ENCODE results near the gene ATXN2.
"Not testable (repeated sequence)": the region's sequence is repeated elsewhere in the genome, so short reads cannot be mapped to it uniquely, and the experiment has no call there.

ATXN2 gene

DNA sequence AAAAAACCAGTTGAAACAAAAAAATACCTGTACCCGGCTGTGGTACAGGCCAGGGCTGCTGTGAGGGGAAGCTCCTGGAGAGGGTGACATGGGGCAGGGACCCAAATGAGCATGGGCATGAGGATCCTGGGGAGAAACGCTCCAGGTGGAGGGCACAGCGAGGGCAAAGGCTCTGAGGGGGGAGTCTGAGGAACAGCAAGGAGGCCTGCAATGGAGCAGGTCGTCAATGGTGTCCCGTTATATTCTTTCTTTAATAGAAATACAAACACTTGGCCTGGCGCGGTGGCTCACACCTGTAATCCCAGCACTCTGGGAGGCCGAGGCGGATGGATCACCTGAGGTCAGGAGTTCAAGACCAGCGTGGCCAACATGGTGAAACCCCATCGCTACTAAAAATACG is 1.9 kb upstream of the ATXN2 start:
- not testable (repeated sequence) for DNase-seq (ENCODE audit: low read depth)

DNA sequence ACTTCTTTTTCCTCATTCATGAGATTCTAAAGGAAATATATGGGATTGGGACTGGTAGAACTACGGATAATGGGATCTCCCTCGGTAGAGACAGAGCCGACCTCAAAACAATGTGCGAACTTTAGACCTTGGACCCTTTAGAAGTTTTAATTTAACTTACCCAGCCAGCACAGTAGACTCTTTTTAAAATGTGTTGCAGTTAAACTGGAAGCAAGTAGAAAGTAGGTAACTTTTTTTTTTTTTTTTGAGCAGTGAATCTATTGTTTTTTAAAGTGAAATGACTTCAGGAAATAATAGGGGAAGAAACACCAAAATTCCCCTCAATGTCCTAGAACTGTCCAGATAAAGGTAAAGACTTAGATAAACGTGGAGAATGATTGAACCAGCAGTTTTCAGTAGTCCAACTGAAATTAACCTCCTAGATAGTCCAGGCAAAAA is 1.1 kb upstream of the ATXN2 start:
- no peak for DNase-seq (ENCODE audit: low read depth)

DNA sequence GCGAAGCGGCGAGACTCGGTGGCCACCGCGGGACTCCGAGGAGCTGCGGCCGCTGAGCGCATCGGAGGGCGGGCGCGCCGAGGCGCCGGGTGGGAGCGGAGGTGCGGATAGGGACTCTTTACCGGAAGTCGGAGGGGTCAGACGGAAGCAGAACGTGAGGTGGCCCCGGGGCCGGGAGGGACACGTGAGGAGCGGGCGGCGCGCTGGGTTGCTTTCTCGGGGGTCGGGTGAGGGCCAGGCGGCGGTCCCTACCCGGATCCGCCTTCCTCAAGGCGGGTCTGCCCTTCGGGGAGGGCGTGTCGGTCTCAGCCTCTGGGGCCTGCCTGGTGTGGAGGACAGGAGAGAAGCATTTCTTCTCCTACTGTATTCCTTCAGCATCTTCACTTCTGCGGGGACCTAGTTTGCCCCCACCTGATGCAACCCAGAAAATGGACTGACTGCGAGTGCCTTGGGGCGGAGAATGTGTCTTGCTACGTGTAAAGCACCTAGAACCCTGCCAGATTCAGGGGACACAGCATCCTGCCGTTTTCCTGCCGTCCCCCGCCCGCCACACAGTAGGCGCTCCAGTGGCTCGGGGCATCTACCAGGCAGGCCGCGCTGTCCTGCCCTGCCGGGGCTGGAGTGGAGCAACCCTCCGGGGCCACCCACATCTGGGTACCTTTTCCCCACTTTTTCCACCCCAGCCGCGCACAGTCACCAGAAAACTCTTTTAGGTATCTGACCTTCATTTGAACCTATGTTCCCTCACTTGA is 514 bp upstream of the ATXN2 start:
- DNase-seq (ENCODE audit: low read depth): peak; percentile 86

DNA sequence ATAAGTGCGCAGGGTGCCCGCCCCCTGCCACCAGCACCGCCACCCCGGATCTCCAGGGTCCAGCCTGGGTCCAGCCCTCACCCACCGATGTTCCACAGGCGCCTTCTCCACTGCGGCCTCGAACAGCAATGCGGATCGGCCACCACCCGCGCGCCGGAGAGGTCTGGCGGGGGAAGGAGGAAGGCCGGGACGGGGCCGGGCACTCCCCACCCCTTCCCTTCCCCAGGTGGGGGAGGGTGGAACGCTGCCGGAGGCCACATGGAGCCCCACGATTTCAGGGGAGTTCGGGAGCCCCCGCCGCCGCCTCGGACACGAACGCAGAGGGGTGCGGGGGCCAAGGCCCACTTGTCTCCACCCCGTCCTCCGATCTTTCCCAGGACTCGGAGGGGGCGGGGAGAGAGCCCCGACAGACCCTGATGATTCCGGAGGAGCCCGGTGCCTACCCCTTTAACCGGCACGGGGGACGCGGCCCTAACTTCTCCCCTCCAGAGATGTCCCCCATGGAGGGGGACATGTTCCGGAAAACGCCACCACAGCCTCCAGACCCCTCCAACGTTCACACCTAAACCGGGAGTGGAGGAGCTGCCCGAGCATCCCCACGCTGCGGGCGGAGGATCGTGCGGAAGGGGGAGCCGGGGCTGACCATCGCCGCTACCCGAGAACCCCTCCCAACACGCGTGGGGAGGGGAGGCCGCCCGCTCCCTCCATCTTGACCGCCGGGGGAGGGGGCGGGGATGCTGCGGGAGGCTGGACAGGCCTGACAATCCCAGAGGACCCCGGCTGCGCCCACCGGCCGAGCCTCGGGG is 1.1 kb downstream of the ATXN2 start:
- peak; percentile 9 for DNase-seq (ENCODE audit: low read depth)

DNA sequence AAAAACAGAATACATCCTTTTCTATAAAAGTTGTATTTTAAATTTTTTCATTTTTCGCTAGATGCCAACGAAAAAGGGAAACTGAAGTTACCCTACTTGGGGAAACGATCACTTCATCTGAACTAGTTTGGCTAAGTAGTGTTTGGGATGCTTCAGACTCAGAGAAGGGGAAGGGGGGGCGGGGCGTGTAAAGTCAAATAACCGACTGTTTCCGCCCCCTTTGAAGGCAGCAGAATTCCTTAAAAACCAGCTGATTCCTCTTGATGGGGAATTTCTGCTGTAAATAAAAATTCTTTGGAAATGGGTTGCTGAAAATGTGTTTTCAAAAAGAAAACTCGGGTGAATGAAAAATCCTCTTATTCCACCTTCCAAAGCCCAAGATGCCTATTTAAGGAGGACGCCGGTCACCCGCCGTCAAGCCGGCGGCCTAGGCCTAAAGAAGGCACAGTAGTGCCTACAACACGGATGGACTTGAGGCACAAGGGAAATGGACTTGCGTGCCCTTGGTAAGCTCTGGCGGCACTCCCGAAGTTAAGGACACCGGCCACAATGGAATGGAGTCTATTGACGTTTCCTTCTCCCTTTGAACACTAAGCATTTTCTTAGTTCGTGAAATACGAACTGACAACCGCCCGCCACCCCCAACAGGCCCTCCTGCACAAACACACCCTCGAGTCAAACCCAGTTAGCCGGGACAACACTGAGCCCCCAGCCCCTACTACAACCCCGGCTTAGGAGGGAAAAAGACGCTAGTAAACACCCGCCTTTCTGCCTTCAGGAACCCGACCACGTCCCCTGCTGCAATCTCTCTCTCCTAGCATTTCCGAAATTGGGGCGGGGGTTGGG is 1.9 kb downstream of the ATXN2 start:
- no peak for DNase-seq (ENCODE audit: low read depth)

DNA sequence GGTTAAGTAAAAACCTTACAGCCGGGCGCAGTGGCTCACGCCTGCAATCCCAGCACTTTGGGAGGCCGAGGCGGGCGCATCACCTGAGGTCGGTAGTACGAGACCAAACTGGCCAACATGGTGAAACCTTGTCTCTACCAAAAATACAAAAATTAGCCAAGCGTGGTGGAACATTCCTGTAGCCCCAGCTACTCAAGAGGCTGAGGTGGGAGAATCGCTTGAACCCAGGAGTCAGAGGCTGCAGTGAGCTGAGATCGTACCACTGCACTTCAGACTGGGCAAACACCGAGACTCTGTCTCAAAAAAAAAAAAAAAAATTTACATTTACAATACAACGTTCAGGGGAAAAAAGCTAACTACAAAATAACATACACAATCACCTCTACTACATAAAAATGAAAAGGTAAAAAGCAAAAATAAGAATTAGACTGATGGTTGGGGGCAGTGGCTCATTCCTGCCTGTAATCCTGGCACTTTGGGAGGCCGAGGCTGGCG is 3.7 kb downstream of the ATXN2 start:
- not testable (repeated sequence) for DNase-seq (ENCODE audit: low read depth)

DNA sequence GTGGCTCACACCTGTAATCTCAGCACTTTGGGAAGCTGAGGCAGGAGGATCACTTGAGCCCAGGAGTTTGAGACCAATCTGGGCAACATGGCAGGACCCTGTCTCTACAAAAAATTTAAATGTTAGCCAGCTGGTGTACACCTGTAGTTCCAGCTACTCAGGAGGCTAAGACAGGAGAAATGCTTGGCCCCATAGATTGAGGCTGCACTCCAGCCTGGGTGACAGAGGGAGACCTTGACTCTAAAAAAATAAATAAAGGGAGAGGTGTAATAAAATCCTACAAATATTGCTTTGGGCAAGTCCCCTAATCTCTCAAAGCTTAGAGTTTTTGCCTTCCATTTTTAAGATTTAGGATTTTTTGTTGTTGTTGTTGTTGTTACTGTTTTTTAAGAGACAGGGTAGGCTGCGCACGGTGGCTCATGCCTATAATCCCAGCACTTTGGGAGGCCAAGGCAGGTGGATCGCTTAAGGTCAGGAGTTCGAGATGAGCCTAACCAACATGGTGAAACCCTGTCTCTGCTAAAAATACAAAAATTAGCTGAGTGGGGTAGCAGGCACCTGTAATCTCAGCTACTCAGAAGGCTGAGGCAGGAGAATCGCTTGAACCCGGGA is 7.6 kb downstream of the ATXN2 start:
- DNase-seq (ENCODE audit: low read depth): not testable (repeated sequence)

DNA sequence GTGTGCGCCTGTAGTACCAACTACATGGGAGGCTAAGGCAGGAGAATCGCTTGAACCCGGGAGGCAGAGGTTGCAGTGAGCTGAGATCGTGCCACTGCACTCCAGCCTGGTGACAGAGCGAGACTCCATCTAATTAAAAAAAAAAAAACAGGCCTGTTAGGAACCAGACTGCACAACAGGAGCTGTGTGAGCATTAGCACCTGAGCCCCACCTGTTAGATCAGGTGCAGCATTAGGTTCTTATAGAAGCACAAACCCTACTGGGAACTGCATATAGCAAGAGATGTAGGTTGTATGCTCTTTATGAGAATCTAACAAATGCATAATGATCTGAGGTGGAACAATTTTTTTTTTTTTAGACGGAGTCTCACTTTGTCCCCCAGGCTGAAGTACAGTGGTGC is 8.6 kb downstream of the ATXN2 start:
- no peak for DNase-seq (ENCODE audit: low read depth)

DNA sequence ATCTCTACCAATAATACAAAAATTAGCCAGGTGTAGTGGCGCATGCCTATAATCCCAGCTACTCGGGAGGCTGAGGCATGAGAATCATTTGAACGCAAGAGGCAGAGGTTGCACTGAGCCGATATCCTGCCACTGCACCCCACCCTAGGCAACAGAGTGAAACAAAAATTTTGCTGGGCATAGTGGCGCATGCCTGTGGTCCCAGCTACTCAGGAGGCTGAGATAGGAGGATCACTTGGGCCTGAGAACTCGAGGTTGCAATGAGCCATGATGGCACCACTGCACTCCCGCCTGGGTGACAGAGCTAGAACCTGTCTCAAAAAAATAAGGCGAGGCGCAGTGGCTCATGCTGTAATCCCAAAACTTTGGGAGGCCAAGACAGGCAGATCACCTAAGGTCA is 9.5 kb downstream of the ATXN2 start:
- no peak for DNase-seq (ENCODE audit: low read depth)

DNA sequence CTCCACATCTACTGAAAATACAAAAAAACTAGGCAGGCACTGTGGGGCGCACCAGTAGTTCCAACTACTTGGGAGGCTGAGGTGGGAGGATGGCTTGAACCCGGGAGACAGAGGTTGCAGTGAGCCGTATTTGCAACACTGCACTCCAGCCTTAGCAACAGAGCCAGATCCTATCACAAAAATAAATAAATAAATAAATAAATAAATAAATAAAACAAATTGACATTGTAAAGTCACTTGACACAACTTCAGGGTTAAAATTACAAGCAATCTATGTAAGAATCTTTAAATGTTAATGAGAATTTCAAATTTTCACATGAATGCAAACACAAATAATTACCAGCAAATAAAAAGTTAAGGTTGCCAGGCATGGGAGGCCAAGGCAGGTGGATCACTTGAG is 11.1 kb downstream of the ATXN2 start:
- no peak for DNase-seq (ENCODE audit: low read depth)

DNA sequence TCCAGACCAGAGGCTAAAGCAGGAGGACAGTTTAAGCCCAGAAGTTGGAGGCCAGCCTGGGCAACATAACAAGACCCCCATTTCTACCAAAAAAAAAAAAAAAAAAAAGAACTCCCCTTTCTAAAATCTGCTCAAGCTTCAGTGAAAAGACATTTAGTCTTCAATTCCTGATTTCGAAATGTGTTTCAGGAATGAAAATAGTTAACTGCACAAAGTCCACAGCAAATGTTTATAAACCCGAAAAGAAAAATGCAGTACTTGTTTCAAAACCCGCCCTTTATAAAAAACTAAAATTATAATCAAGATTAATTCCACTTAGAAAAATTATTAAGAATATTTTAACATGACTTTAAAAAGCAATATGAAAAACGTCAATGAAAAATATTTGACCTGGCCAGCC is 12.1 kb downstream of the ATXN2 start:
- DNase-seq (ENCODE audit: low read depth): no peak

DNA sequence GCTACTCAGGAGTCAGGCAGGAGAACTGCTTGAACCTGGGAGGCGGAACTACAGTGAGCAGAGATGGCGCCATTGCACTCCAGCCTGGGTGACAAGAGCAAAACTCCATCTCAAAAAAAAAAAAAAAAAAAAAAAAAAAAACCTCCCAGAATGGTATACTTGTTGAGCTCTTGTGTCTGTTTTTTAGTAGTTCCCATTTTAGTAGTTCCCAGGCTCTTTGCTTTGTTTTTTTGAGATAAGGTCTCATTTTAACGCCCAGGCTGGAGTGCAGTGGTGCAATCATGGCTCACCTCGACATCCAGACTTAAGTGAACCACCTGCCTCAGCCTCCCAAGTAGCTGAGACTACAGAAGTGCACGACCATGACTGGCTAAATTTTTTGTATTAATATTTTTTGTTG is 13.4 kb downstream of the ATXN2 start:
- no peak for DNase-seq (ENCODE audit: low read depth)

DNA sequence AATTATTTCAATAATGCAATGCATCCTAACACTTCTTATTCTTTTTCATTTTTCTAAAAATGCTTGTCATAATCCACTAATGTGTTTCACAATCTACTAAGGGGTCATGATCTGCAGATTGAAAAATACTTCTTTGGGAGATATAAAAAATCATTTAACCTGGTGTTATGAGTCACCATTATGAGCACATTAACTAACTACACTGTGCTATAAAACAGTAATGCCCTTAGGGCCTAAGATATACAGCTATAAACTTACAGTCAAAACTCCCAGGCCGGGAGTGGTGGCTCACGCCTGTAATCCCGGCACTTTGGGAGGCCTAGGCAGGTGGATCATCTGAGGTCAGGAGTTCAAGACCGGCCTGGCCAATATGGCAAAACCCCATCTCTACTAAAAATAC is 14.2 kb downstream of the ATXN2 start:
- no peak for DNase-seq (ENCODE audit: low read depth)

DNA sequence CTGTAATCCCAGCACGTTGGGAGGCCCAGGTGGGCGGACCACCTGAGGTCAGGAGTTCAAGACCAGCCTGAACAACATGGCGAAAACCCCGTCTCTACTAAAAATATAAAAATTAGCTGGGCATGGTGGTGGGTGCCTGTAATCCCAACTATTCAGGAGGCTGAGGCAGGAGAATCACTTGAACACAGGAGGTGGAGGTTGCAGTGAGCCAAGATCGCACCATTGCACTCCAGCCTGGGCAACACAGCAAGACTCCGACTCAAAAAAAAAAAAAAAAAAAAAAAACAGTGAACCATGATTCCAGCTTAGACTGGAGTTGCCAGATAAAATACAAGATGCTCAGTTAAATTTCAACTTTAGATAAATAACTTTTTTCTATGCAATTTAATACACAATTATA is 15.6 kb downstream of the ATXN2 start:
- DNase-seq (ENCODE audit: low read depth): not testable (repeated sequence)

DNA sequence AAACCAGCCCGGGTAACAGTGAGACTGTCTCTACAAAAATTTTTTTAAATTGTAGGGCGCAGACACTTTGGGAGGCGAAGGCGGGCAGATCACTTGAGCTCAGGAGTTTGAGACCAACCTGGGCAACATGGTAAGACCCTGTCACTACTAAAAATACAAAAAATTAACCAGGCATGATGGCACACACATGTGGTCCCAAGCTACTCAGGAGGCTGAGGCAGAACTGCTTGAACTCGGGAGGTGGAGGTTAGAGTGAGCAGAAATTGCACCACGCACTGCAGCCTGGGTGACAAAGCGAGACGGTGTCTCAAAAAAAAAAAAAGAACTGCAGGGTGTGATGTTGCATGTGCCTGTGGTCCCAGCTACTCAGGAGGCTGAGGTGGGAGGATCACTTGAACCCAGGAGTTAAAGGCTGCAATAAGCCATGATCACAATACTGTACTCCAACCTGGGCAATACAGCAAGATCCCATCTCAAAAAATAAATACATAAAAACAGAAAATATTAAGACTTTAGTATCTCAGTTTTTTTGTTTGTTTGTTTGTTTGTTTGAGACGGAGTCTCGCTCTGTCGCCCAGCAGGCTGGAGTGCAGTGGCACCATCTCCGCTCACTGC is 16.9 kb downstream of the ATXN2 start:
- DNase-seq (ENCODE audit: low read depth): no peak

DNA sequence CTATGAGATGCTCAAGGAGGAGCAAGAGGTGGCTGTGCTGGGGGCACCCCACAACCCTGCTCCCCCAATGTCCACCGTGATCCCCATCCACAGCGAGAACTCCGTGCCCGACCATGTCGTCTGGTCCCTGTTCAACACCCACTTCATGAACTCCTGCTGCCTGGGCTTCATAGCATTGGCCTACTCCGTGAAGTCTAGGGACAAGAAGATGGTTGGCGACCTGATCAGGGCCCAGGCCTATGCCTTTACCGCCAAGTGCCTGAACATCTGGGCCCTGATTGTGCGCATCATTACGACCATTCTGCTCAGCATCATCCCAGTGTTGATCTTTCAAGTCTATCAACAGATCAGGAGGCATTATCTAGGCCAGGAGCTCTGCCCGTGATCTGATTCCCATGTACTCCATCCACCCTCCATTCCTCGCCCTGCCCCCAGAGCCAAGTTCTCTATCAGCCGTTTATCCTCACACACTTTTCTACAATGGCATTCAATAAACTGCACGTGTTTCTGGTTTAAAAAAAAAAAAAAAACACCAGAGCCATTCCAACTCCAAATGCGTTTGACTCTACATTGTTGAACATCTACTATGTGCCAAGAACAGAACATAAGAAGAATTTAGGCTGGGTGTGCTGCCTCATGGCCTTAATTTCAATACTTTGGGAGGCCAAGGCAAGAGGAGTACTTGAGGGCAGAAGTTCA is 17.5 kb downstream of the ATXN2 start:
- DNase-seq (ENCODE audit: low read depth): no peak

DNA sequence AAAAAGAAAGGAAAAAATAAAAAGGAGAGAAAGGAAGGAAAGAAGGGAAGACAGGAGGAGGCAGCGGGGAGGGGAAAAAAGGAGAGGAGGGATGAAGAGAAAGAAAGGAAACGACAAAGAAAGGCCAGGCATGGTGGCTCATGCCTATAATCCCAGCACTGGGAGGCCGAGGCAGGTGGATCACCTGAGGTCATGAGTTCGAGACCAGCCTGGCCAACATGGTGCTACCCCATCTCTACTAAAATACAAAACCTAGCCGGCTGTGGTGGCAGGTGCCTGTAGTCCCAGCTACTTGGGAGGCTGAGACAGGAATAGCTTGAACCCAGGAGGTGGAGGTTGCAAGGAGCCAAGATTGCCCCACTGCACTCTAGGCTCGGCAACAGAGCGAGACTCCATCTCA is 18.4 kb downstream of the ATXN2 start:
- DNase-seq (ENCODE audit: low read depth): no peak

DNA sequence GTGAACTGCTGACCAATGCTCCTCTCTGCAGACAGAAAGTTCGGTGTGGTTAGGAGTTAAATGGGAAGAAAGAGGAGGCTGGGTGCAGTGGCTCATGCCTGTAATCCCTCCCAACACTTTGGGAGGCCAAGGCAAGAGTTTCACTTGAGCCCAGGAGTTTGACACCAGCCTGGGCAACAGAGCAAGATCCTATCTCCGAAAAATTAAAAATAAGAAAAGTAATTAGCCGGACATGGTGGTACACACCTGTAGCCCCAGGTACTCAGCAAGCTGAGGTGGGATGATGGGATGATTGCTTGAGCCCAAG is 19.0 kb downstream of the ATXN2 start:
- no peak for DNase-seq (ENCODE audit: low read depth)

DNA sequence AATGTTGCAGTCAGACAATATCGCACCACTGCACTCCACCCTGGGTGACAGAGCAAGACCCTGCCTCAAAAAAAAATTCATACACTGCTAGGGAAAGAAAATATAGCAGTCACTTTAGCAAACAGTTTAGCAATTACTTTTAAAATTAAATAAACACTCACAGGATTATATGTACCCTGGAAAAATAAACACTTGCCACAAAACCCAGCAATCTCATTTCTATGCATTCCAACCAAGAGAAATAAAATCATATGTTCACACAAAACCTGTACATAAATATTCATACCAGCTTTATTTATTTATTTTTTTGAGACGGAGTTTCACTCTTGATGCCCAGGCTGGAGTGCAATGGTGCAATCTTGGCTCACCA is 20.2 kb downstream of the ATXN2 start:
- DNase-seq (ENCODE audit: low read depth): no peak

DNA sequence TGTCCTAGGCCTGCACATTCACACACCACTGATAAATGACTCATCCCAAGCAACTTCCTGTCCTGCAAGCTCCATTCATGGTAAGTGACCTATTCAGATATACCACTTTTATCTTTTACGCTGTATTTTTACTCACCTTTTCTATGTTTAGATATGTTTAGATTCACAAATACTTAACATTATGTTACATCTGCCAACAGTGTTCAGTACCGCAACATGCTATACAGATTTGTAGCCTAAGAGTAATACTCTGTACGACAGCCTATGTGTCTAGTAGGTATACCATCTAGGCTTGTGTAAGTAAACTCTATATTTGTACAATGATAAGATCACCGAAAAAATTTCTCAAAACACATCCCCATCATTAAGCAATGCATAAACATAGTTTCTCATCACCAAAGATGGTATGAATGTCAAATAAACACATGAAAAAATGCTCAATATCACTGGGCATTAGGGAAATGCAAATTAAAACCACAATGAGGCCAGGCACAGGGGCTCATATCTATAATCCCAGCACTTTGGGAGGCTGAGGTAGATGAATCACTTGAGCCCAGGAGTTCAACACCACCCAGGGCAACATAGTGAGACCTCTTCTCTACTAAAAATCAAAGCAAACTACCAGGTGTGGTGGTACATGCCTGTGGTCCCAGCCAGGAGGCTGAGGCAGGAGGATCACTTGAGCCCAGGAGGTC is 20.7 kb downstream of the ATXN2 start:
- DNase-seq (ENCODE audit: low read depth): no peak
